Amygdala (tissue), 56 donors: ENCODE measurements around the gene DUSP22.

Source experiments
- DNase-seq, 56 donors: peaks; one replicate each; lab custom pipeline; 2025; lab: John Stamatoyannopoulos, UW

DUSP22 gene

DNA sequence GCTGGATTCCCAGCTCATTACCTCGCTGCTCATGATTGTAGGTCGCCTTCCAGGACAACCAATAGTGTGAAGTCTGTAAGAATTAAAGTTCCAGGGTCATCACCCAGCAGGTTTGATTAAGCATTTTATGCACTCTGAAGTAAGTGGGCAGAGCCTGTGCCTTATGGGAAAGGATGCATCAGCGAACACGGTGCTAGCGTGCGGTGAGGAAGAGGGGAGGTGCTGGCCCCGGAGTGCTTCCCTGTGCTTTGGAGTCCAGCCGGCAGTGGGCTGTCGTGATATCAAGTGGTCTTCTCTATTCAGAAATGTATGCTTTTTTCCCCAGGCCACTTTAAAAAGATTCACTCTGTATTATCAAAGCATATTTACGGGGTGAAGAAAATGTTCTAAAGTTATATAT is 16.0 kb downstream of the DUSP22 start:
- no peak for DNase-seq

DNA sequence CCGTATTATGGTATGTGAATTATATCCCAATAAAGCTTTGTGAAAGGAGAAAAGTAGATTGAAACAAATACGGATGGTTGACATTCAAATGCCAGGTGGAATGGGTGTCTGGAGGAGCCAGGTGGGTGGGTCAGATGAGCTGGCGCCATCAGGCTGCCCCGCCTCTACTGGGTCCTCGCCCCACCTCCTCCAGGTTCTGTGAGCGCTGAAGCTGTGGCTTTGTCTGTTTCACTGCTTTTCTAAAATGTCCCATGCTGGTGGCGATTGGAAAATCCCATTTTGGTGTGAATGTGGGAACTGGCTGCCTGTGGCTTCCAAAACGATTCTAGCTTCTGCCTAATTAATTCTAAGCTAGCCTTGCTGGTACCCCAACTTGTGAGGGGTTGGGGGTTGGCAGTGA is 16.5 kb downstream of the DUSP22 start:
- DNase-seq: no peak

DNA sequence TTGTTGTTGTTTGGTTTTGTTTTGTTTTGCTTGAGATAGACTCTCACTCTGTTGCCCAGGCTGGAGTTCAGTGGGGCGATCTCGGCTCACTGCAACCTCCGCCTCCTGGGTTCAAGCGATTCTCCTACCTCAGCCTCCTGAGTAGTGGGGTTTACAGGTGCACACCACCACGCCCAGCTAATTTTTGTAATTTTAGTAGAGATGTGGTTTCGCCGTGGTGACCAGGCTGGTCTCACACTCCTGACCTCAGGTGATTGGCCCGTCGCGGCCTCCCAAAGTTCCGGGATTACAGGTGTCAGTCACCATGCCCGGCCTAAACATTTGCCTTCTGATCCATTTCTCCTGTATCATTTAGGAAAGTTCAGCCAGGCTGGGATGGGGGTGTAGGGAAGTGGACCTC is 17.7 kb downstream of the DUSP22 start:
- no peak for DNase-seq

DNA sequence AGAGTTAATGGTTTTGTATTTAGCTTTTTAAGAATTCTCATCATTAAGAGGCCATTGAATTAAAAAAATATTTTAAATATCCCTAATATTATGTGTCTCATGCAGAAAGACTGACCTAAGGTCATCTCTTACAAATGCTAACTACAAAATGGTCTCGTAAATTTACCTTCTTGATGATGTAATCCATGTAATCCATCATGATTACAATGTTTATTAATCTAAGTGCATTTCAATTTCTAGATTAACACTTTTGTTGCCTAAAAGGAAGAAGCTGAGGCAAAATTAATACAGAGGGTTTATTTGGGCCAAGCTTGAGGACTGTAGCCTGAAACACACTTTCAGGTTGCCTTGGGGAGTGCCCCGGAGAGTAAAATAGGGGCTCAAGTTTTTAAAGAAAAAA is 18.4 kb downstream of the DUSP22 start:
- no peak for DNase-seq

DNA sequence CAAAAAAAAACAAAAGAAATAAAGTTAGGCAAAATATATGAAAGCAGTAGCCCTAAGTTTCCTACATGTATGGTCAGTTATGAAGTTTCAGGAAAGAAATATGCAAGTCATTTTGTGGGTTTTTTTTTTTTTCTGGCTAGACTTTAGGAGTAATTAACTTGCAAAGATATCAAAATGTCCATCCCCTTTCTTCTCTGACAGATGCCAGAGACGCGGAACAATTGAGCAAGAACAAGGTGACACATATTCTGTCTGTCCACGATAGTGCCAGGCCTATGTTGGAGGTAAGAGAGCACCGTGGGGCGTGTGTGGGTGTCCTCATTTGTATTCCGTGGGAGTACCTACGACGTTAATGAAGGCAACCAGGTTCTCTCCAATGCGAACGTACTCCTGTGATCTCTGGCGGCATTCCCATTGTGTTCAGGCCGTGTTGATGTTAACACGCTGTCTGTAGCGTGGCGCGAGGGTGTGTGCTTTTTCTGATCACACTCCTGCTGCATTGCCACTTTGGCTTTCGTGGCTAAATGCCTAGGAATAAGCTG is 19.5 kb downstream of the DUSP22 start:
- no peak for DNase-seq

DNA sequence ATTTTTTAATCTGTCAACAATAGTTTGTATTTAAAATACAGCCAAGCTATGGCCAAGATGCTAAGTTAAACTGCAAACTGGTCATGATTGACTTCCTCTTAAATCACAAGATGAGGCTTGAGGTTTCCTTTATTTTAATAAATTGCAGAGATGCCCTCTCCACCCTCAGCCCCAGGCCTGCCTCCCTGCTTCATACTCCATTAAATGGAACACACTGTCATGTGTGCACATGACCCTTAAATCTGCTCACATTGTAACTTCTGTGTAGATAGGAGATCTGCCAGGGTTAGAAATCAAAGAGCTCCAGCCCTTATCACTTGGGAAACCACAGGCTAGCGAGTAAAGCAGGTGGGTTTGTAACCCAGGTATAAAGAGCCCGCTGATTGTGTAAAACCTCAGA is 20.8 kb downstream of the DUSP22 start:
- no peak for DNase-seq

DNA sequence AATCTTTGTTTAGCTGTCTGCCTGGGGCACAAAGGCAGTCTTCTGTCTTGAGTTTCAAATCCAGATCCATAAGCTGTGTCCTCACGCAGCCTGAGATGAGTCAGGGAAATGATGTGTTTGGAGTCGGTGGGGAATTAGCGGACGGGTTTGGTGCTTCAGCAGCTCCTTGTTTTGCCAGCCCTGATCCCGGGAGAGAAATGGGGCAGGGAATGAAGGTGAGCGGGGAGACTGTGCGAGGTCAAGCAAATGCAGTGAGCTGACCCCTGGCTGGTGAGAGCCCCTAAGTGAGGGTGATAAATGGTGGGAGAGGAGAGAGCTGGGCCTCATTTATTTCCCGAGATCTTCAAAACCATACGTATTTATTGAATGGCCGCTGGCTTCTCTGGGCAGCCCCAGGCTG is 21.6 kb downstream of the DUSP22 start:
- DNase-seq: no peak

DNA sequence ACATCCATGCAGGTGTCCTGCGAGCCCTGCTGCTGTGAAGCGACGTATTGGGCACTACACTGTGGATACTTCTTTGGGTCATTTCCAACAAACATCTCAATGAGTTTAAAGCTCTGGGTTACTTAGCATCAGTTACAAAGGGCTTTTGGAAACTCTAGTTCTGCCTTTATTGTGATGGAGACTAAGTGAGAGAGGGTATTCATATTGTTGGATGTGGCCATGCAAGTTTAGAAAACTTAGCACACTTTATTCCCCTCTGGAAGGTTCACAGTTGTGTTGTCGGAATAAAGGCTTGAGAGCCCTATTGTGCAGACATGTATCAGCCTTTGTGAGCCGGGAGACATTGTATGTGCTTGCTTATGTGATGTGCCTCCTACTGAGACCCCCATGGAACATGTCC is 22.1 kb downstream of the DUSP22 start:
- DNase-seq: no peak

DNA sequence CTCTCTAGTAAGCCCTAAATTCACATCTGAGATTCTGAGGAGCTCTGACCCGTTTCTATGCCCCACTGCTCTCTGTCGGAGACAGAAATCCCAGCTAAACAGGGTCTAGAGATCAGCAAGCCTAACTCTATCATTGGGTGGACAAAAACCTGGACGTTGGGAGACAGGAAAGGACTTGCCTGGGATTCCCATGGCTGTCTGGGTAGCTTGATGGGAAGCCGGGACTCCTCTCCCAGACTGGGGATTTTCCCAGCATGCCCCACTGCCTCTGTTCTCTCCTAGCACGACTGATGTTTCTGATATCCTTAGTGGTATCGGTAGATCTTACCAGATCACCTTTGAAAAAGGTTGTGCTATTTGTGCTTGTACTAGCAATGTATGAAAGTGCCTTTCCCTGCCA is 22.9 kb downstream of the DUSP22 start:
- no peak for DNase-seq

DNA sequence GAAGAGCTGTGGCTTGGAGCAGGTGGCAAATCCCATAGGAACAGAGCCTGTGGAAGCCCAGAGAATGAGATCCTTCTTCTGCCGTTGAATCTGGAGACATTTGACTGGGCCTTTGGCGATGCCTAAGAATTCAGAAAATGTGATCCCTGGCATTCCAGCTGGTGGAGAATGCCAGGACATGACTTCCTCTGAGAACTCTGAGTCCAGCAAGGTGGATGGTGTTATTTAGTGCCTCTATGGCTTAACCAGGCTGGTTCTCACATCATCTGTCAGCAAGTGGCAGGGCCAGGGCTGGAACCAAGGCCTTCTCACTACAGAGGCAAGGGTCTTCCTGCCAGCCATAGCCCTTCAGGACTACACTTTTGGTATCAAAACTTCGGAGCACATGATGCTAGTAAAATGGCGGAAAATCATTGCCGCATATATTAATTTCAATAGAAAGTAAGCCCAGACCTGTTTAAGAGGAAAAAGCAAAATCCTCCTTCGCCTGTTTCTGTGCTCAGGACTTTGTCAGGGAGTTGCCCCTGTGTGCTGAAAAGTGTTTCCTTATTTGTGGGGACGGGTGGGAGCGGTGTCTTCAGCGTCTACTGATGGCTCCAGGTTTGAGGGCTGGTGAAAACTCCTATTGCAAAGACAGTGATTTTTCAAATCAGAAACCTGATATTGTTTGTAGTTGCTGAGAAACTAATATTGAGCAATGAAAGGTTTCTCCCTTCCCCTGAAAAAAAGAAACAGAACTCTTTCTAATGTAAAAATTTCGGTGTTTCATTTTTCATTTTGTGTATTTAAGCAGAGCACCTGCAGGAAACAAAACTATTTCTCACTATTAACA is 23.9 kb downstream of the DUSP22 start:
- no peak for DNase-seq

DNA sequence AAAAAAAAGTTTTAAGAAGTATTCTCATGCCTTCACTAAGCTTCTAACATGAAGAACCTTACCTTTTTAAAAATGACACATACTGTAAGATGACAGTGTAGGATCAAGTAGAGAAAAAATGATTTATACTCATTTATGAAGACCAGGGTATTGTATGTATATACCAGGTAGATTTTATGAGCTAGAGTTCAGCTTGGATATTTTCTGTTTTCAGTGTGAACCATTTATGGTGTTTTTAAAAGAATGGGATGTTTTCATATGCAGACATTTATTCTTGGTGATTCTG is 24.4 kb downstream of the DUSP22 start:
- DNase-seq: no peak

DNA sequence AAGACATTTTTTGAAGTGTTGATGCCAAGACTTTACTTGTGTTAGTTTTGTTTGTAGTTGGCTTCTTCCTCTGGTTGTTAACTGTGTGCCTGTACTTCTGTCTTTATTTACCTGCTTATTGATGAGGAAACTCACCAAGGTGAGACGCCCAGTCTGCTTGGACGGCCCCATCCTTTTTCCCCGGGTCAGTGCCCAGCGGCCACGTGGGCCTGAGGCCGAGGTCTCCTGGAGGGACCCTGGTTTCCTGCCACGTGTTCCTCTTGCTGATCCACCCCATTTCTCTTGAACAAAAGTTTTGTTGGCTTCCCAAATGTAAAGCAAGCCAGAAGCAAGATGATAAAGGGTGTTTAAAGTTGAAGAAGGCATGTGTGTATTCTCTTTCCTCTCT is 24.8 kb downstream of the DUSP22 start:
- no peak for DNase-seq

DNA sequence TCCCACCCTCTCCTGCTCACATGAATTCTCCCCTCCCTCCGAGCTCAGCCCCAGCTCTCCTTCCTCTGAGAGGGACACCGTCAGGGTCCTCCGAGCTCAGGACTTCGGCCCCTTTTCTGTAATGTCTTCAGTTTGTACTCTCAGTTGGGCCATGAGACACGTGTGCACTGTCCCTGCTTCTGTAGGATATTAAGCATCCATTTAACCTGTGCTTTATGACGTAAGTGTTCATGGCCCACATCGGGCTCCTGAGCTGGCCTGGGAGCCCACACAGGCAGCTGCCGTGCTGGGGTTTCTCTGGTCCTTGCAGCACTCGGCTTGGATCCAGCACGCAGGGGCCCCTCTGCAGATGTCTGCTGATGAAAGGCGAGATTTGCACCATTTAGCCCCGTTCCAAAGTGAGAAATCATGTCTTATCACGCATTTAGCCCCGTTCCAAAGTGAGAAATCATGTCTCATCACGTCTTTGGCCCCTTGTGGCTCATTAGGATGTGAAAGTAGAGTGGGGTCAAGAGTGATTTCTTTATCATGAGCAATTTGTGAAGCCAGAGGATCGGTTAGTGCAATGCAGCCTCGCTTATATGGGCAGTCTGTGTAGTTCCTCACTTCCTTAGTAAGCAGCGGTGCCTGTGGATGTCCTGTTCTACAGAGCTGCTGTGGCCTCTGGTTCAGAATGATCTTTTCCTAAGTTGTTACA is 25.3 kb downstream of the DUSP22 start:
- DNase-seq: no peak

DNA sequence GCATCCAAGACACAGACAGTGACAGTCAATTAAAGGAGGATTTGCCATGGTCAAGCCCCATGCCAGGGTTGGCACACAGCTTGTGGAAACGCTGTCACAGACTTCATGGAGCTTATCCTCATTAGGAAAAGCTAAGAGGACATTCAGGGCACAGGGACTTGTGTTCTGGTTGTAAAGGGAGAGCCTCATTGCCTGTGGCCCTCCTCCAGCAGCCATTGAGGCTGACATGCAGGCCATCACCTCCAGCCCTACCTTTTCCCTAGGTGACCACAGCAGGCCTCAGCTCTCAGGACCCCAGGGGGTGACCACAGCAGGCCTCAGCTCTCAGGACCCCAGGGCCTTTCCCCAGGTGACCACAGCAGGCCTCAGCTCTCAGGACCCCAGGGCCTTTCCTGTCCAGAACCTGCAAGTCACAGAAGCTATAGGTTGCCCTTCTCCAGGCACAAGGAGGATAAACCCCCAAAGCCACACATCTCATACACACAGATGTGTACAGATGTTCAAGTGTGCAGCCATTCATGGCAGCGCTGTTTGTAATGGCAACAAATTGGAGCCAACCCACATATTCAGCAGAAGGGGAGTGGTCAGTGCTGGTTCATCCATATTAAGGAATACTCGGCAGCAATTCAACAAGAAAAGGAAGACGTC is 26.1 kb downstream of the DUSP22 start:
- no peak for DNase-seq

DNA sequence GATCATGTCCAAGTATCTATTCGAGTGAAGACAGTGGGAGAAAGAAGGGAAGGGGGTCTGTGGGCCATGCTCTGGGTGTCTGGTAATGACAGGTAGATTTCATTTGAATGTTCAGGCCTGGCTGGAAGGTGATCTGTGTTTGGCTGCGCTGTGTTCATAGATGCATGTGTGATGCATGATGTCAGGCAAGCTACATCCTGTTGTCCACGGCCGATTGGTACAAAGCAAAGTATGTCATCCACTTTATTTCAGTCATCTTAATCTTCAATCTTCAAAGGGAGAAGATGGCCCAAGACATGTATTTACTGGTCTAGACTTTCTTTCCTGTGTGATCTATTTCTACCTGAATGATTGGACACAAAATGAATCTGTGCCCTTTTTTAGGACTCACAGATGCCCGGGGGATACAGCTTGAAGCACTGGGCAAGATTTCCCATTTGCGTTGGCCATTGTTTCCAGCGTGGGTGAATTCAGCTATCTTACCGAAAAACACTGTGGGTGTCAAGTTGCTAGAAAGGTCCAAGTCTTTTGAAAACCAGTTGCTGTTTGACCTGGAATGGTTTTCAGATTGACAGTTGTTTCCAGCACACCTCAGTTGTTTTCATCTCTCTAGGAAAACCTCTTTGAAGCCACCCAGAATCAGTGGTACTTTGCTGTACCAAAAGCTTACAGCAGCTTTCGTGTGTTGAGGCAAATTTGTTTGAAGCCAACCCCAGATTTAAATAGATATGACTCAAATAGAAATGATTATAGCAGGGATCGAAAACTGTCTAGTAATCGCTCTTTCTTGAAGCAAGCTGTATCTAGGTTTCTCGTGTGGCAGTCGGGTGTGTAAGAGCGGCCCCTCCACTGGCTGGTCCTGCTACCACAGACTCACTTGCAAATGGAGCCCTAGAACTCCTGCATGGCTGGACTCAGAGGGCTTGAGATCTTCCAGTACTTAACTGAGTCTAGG is 27.2 kb downstream of the DUSP22 start:
- no peak for DNase-seq

DNA sequence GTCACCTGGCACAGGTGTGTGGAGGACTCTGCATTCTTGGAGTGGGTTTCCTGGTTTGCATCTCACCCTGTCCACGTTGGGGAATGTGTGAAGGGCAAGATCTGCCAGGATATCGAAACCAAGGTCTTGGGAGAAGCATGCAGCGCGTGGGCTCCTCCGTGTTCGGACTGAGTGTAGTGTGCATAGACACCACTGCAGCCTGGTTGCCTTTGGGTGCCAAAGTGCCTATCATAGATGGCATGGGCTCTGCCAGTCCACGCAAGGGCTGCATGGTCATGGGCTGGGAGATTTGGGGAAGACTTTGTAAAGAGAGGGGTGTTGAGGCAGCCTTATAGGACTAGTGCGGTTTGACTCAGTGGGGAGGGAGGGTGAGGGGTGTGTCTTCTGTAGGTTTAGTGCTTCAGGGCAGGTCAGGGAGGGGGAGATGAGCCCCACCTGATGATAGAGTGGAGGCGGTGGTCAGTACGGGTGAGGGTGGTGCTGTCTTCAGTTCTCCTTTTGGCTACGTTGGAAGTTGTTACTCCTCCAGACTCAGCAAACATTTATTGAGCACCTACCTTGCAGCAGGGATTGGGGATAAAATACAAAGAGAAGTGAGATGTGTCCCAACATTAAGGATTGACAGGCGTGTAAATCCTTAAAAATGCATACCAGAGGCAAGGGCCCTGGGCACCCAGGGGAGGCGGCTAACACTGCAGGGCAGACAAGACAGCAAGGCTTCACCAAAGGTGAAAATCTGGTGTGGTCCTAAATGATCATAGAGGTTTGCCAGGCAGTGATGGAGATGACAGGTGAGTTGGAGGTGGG is 28.3 kb downstream of the DUSP22 start:
- no peak for DNase-seq

DNA sequence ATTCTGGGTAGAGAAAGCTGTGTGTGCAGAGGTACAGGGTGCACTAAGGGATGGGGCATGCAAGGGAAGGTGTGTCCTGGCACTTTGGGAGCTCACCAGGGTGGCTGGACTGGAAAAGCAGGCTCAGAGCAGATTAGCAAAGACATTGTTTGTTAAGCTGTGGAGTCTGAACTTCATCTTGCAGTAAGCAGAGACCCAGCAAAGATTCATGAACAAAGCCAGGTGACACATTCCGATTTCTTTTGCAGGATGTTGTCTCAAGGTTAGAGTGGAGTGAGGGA is 28.8 kb downstream of the DUSP22 start:
- DNase-seq: no peak

DNA sequence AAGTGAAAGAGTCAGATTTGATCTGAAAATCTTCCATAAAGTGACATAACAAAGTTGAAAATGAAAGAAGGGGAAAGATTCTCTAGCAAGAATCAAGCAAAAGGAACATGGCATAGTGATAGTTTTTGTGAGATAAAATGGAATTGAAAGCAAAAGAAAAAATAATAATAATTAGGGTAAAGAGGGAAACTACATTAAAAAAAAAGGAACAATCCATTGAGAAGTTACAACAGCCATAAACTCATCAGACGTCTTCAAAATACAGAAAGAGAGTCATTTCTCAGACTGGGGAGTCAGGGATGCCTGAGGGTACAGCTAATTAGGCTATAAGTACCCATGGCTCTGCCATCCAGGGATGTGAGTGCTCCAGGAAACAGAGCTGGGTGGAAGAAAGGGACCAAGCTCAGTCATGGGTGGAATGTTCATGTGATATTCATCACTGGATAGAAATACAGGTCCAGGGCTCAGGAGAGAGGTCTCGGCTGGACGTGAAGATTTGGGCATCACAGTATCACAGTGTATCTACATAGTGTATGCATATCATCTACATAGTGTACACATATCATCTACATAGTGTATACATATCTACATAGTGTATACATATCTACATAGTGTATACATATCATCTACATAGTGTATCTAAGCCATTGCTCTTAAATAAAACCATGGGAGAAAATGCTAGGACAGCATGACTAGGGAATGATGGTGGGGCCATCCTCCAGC is 29.4 kb downstream of the DUSP22 start:
- DNase-seq: no peak

DNA sequence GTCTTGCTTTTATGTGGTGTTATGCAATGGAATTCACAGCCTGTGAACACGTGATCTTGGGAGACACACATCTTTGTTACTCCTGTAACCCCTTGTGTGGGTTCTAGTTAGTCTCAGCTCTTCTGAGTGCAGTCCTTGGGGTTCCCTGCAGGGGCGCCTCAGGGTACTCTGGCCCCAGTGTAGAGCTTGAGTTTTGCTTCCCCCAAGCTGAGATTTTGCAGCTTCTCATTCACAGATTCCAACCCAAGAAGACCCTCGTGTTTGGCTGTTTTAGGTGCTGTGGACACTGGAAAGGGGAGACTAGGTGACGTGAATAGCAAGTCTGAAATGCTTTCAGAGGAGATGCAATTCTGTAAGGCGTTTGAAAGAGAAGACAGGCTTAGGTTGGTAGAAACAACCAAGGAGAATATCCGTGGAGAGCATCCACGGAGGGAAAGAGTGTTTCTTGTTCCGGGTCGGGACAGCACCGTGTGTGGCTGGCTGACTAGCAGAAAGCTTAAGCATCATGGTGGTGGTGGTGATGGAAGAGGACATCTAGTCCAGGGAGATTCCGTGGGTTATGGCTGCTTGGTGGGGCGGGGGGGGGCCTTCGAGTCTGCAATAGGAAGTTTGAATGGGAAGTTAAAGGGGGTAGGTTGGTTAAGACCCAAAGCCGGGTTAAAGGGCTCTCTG is 30.1 kb downstream of the DUSP22 start:
- no peak for DNase-seq
